SK-N-SH treated with all-trans-retinoic acid at 6 μM for 48 hours (cell line): ENCODE results near the gene PUDP.
"Not testable (repeated sequence)": the region's sequence is repeated elsewhere in the genome, so short reads cannot be mapped to it uniquely, and the experiment has no call there.

Source experiments
- ATAC-seq: fragments of 200-7000 bp; cut with Tn5 transposase; 3 replicates; pipeline ENCODE4 v1.9.1; 2020; ENCODE audit warnings: mild to moderate bottlenecking, moderate library complexity
- ARNTL ChIP-seq: fragments of 450-650 bp; formaldehyde crosslinking; IDR thresholded peaks from 2 replicates; pipeline ENCODE4 v1.5.0; 2020; ENCODE audit warnings: low read depth, mild to moderate bottlenecking, moderate library complexity, borderline replicate concordance
- BACH2 ChIP-seq: fragments of 250-450 bp; sonication (Bioruptor Pico); IDR thresholded peaks from 2 replicates; pipeline ENCODE4 v1.9.0; 2021; ENCODE audit warnings: mild to moderate bottlenecking, borderline replicate concordance
- CSDC2 ChIP-seq: fragments of 250-450 bp; sonication (Bioruptor Pico); IDR thresholded peaks from 2 replicates; pipeline ENCODE4 v1.5.0; 2020; ENCODE audit warnings: mild to moderate bottlenecking, moderate library complexity
- CSRNP3 ChIP-seq: fragments of 250-450 bp; sonication (Bioruptor Pico); IDR thresholded peaks from 2 replicates; pipeline ENCODE4 v1.5.1; 2021; ENCODE audit warnings: mild to moderate bottlenecking, moderate library complexity
- ESRRG ChIP-seq: fragments of 250-450 bp; sonication (Bioruptor Pico); IDR thresholded peaks from 2 replicates; pipeline ENCODE4 v1.6.1; 2021; ENCODE audit warnings: mild to moderate bottlenecking
- GLIS3 ChIP-seq: fragments of 250-450 bp; sonication (Bioruptor Pico); IDR thresholded peaks from 2 replicates; pipeline ENCODE4 v1.5.0; 2020; ENCODE audit warnings: mild to moderate bottlenecking, moderate library complexity
- OSR1 ChIP-seq: fragments of 250-450 bp; sonication (Bioruptor Pico); IDR thresholded peaks from 2 replicates; pipeline ENCODE4 v1.8.0; 2022; ENCODE audit warnings: moderate library complexity, mild to moderate bottlenecking, inconsistent platforms
- PPARA ChIP-seq: fragments of 250-450 bp; sonication (Bioruptor Pico); IDR thresholded peaks from 2 replicates; pipeline ENCODE4 v1.5.0; 2020; ENCODE audit warnings: mild to moderate bottlenecking, borderline replicate concordance
- RARB ChIP-seq: fragments of 250-450 bp; sonication (Bioruptor Pico); IDR thresholded peaks from 2 replicates; pipeline ENCODE4 v1.8.0; 2021; ENCODE audit warnings: mild to moderate bottlenecking, moderate library complexity
- SNAI2 ChIP-seq: fragments of 250-450 bp; sonication (Bioruptor Pico); IDR thresholded peaks from 2 replicates; pipeline ENCODE4 v1.5.0; 2020; ENCODE audit warnings: mild to moderate bottlenecking, moderate library complexity
- TCF4 ChIP-seq: fragments of 250-450 bp; sonication (Bioruptor Pico); IDR thresholded peaks from 2 replicates; pipeline ENCODE4 v1.8.0; 2021; ENCODE audit warnings: mild to moderate bottlenecking, moderate library complexity, borderline replicate concordance
- TSHZ2 ChIP-seq: fragments of 250-450 bp; sonication (Bioruptor Pico); IDR thresholded peaks from 2 replicates; pipeline ENCODE4 v1.5.0; 2020; ENCODE audit warnings: mild to moderate bottlenecking, moderate library complexity
- ZC3H10 ChIP-seq: fragments of 250-450 bp; sonication (Bioruptor Pico); IDR thresholded peaks from 2 replicates; pipeline ENCODE4 v1.5.1; 2021; ENCODE audit warnings: mild to moderate bottlenecking, moderate library complexity
- ZFP30 ChIP-seq: fragments of 450-650 bp; formaldehyde crosslinking; IDR thresholded peaks from 2 replicates; pipeline ENCODE4 v1.5.0; 2022; ENCODE audit warnings: mild to moderate bottlenecking, moderate library complexity
- ZNF8 ChIP-seq: fragments of 450-650 bp; formaldehyde crosslinking; IDR thresholded peaks from 2 replicates; pipeline ENCODE4 v1.5.0; 2020; ENCODE audit warnings: mild to moderate bottlenecking, moderate library complexity
- TF ChIP-seq, protein P1 (sequence below): fragments of 250-450 bp; sonication (Bioruptor Pico); IDR thresholded peaks from 2 replicates; pipeline ENCODE4 v1.5.1; 2020; ENCODE audit warnings: low read depth, mild to moderate bottlenecking, moderate library complexity
- TF ChIP-seq, protein P2 (sequence below): fragments of 250-450 bp; sonication (Bioruptor Pico); IDR thresholded peaks from 2 replicates; pipeline ENCODE4 v1.8.0; 2020; ENCODE audit warnings: mild to moderate bottlenecking, moderate library complexity, borderline replicate concordance
- TF ChIP-seq, protein P3 (sequence below): fragments of 250-450 bp; sonication (Bioruptor Pico); IDR thresholded peaks from 2 replicates; pipeline ENCODE4 v1.8.0; 2021; ENCODE audit warnings: low read depth, mild to moderate bottlenecking, moderate library complexity, borderline replicate concordance

PUDP gene

GRCh38 chrX:7179446-7179845, 31.5 kb upstream of the PUDP start:
- TF ChIP-seq ARNTL (CRISPR knock-in tag), result no peak
- TF ChIP-seq ZNF8 (CRISPR knock-in tag), result no peak
- TF ChIP-seq, protein P1, sequence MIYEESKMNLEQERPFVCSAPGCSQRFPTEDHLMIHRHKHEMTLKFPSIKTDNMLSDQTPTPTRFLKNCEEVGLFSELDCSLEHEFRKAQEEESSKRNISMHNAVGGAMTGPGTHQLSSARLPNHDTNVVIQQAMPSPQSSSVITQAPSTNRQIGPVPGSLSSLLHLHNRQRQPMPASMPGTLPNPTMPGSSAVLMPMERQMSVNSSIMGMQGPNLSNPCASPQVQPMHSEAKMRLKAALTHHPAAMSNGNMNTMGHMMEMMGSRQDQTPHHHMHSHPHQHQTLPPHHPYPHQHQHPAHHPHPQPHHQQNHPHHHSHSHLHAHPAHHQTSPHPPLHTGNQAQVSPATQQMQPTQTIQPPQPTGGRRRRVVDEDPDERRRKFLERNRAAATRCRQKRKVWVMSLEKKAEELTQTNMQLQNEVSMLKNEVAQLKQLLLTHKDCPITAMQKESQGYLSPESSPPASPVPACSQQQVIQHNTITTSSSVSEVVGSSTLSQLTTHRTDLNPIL (CRISPR knock-in tag), result no peak
- TF ChIP-seq, protein P2, sequence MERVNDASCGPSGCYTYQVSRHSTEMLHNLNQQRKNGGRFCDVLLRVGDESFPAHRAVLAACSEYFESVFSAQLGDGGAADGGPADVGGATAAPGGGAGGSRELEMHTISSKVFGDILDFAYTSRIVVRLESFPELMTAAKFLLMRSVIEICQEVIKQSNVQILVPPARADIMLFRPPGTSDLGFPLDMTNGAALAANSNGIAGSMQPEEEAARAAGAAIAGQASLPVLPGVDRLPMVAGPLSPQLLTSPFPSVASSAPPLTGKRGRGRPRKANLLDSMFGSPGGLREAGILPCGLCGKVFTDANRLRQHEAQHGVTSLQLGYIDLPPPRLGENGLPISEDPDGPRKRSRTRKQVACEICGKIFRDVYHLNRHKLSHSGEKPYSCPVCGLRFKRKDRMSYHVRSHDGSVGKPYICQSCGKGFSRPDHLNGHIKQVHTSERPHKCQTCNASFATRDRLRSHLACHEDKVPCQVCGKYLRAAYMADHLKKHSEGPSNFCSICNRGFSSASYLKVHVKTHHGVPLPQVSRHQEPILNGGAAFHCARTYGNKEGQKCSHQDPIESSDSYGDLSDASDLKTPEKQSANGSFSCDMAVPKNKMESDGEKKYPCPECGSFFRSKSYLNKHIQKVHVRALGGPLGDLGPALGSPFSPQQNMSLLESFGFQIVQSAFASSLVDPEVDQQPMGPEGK (CRISPR knock-in tag), result no peak
- TF ChIP-seq PPARA, result no peak
- TF ChIP-seq CSRNP3, result no peak
- TF ChIP-seq ZC3H10 (CRISPR knock-in tag), result no peak
- no peak for ATAC-seq

DNA sequence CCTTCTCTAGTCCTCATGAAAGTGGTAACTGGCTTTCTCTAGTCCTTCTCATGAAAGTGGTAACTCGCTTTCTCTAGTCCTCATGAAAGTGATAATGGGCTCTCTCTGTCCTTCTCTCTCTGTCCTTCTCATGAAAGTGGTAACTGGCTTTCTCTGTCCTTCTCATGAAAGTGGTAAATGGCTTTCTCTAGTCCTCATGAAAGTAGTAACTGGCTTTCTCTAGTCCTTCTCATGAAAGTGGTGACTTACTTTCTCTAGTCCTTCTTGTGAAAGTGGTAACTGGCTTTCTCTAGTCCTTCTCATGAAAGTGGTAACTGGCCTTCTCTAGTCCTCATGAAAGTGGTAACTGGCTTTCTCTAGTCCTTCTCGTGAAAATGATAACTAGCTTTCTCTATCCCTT, 30.9 kb upstream of the PUDP start:
- ATAC-seq, result not testable (repeated sequence)

DNA sequence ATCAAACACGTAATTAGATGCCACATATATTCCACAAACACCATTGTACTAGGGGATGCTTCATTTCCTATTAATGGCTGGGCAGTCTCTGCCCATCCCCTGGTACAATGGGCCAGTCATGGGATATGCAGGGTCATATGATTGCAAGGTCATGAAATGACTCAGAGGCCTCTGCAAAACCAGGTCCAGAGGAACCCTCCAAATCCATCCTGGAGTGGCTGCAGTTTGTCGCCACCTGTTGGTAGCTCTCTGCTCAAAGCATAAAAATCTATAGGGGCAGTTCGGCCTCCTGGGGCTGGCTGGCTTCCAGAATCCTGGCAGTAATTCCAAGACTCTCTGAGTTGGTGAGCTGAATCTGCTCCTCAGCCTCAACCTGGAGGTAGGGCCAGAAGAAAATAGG, 22.9 kb upstream of the PUDP start:
- ATAC-seq, result 0 out of 3 replicates have a peak, but pooled peaks have one; percentile 22
- TF ChIP-seq TSHZ2 (no peak), SNAI2 (CRISPR knock-in tag) (no peak), BACH2 (CRISPR knock-in tag) (no peak), ESRRG (CRISPR knock-in tag) (no peak), OSR1 (CRISPR knock-in tag) (no peak), ZFP30 (CRISPR knock-in tag) (no peak), RARB (CRISPR knock-in tag) (no peak), PPARA (no peak), ZC3H10 (CRISPR knock-in tag) (no peak)
- TF ChIP-seq, protein P1 (CRISPR knock-in tag), result no peak
- TF ChIP-seq, protein P3, sequence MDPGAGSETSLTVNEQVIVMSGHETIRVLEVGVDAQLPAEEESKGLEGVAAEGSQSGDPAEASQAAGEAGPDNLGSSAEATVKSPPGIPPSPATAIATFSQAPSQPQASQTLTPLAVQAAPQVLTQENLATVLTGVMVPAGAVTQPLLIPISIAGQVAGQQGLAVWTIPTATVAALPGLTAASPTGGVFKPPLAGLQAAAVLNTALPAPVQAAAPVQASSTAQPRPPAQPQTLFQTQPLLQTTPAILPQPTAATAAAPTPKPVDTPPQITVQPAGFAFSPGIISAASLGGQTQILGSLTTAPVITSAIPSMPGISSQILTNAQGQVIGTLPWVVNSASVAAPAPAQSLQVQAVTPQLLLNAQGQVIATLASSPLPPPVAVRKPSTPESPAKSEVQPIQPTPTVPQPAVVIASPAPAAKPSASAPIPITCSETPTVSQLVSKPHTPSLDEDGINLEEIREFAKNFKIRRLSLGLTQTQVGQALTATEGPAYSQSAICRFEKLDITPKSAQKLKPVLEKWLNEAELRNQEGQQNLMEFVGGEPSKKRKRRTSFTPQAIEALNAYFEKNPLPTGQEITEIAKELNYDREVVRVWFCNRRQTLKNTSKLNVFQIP (CRISPR knock-in tag), result no peak

DNA sequence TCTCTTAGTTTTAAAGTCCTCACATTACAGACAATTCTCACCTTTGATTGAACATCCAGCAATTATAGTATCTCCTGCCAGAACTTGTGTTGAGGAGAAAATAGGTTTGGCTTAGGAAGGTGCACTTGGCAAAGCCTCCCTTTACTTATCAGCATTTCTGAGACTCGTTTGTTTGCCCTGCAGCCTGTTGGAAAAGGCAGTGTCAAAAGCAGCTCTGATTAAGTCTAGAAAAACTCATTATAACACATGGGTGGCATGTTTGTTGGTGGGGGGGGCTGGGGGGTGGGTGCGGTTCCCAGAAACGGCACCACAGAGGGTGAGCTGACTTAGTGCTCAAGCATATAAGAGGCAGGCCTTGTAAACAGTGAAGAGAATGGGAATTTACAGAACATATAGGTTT, 21.7 kb upstream of the PUDP start:
- ATAC-seq, result no peak
- TF ChIP-seq, protein P1 (CRISPR knock-in tag), result no peak
- TF ChIP-seq ZC3H10 (CRISPR knock-in tag), result no peak
- TF ChIP-seq ZFP30 (CRISPR knock-in tag), result no peak
- TF ChIP-seq GLIS3 (CRISPR knock-in tag), result no peak
- TF ChIP-seq TCF4 (CRISPR knock-in tag), result no peak
- TF ChIP-seq ZNF8 (CRISPR knock-in tag), result no peak
- no peak for TF ChIP-seq CSRNP3
- no peak for TF ChIP-seq SNAI2 (CRISPR knock-in tag)
- no peak for TF ChIP-seq RARB (CRISPR knock-in tag)
- TF ChIP-seq TSHZ2, result no peak
- no peak for TF ChIP-seq CSDC2 (CRISPR knock-in tag)
- no peak for TF ChIP-seq ESRRG (CRISPR knock-in tag)
